H1 (cell line): Measurements from ENCODE around the gene BZW1. TPM values are rescaled to one million over a fixed set of nuclear protein-coding genes. Genes with fewer than 3 reads are reported as not detected.

Experiments used
- CTCF ChIP-seq, 3 experiments: IDR thresholded peaks; 1 replicate in 2 of 3; 2 replicates in 1 of 3; pipeline versions ENCODE4 v1.5.1 to v1.6.1; 2011; ENCODE audit warnings: low read length in 3 of 3, mild to moderate bottlenecking in 3 of 3, inconsistent platforms in 2 of 3, low read depth in 1 of 3, moderate library complexity in 1 of 3; ENCODE audit not compliant: insufficient read depth in 1 of 3; ENCODE audit errors: control extremely low read depth in 1 of 3
- RAD21 ChIP-seq, 2 experiments: IDR thresholded peaks in 1 of 2; conservative IDR thresholded peaks in 1 of 2; 2 replicates each; pipeline ENCODE4 v1.6.1; 2011; ENCODE audit warnings: low read depth in 2 of 2, low read length in 2 of 2, improper control_type of control experiment in 1 of 2, inconsistent platforms in 1 of 2, mild to moderate bottlenecking in 1 of 2, moderate library complexity in 1 of 2
- RNF2 ChIP-seq: fragments of 200-900, 300-1000 bp; sonication (generic); IDR thresholded peaks from 2 replicates; pipeline ENCODE4 v1.7.1; 2016; ENCODE audit warnings: borderline replicate concordance, low read depth, mild to moderate bottlenecking, antibody characterized with exemption, low read length; ENCODE audit not compliant: poor library complexity, severe bottlenecking; ENCODE audit errors: missing control alignments
- polyA plus RNA-seq, 7 experiments: library from polyadenylated mRNA; depleted of rRNA in 3 of 7; stranded (reverse) in 5 of 7; unstranded in 2 of 7; fragments of >200 nt in 5 of 7; fragments of 200-250 nt in 2 of 7; gene quantifications; 1 replicate in 5 of 7; 2 replicates in 1 of 7; 4 replicates in 1 of 7; pipeline versions ENCODE4 v1.2.1 to v1.2.3, GENCODE V29; 2011 to 2013; ENCODE audit warnings: missing spikeins in 2 of 7, mixed read lengths in 2 of 7
- total RNA-seq: library from RNA; stranded (reverse); fragmentation: NEBNext Ultra II Directional; extraction: Animal tissue kit (Norgen Biotek cat#: 25700); gene quantifications from 2 replicates; pipeline ENCODE4 v1.2.1, GENCODE V29; 2021

Gene BZW1
- total and polyA plus RNA-seq, 2 of the 8 experiments (the other 6 are each of a cell fraction or from before 2014, with no cell fraction given) = 152 to 335 TPM

- TF ChIP-seq RNF2 (no peak), CTCF (IDR thresholded peaks at IDR 0.05; ENCODE audit: control extremely low read depth in 1 of 3, insufficient read depth in 1 of 3, low read depth in 1 of 3, low read length in 3 of 3) (peak; percentile 62 to 65 (median 64)), RAD21 (IDR thresholded peaks at IDR 0.05 in 1 of 2, conservative IDR thresholded peaks at IDR 0.05 in 1 of 2; ENCODE audit: low read depth in 2 of 2, low read length in 2 of 2) (peak; percentile 83 to 90)
Observed at GRCh38 chr2:200795028-200795440, 16.7 kb upstream of the BZW1 start (continued).
